Measurements from ENCODE around the gene RTEL1.
A peak's percentile ranks its signal among the peaks of the same experiment; 100 is the strongest.

Gene RTEL1

GRCh38 chr20:63696628-63697356, 38.7 kb downstream of the RTEL1 start, which contains the start of gene TNFRSF6B:
Gene TNFRSF6B, plus strand, starts transcription at chr20:63696652. Its CDS starts 116 bp downstream, at chr20:63696768.
- no peak; the same call in 1 of the 2 replicates for TF ChIP-seq POLR2A (IDR thresholded peaks at IDR 0.05; ENCODE audit: low read depth, low read length)
- DNase-seq (ENCODE audit: insufficient read length, low spot score) (no peak), FAIRE-seq (no peak)

- DNase-seq (ENCODE audit: insufficient read length, low spot score) (peak; percentile 38), FAIRE-seq (no peak)
- TF ChIP-seq POLR2A (IDR thresholded peaks at IDR 0.05; ENCODE audit: low read depth, low read length) = no peak
Observed at GRCh38 chr20:63697357-63697867, 39.3 kb downstream of the RTEL1 start.

- DNase-seq (ENCODE audit: insufficient read length, low spot score) = no peak
- FAIRE-seq = no peak
- TF ChIP-seq POLR2A (IDR thresholded peaks at IDR 0.05; ENCODE audit: low read depth, low read length) = no peak
Observed at GRCh38 chr20:63697868-63698545, 39.9 kb downstream of the RTEL1 start.

- no peak for FAIRE-seq
- no peak for TF ChIP-seq POLR2A (IDR thresholded peaks at IDR 0.05; ENCODE audit: low read depth, low read length)
- peak; percentile 96 for DNase-seq (ENCODE audit: insufficient read length, low spot score)
Observed at GRCh38 chr20:63698739-63699465, 40.8 kb downstream of the RTEL1 start.

GRCh38 chr20:63699466-63700198, 41.5 kb downstream of the RTEL1 start:
- FAIRE-seq = no peak
- DNase-seq (ENCODE audit: insufficient read length, low spot score) = peak; percentile 31
- TF ChIP-seq POLR2A (IDR thresholded peaks at IDR 0.05; ENCODE audit: low read depth, low read length) = no peak

GRCh38 chr20:63700199-63701050, 42.3 kb downstream of the RTEL1 start:
- no peak for TF ChIP-seq POLR2A (IDR thresholded peaks at IDR 0.05; ENCODE audit: low read depth, low read length)
- no peak for FAIRE-seq
- DNase-seq (ENCODE audit: insufficient read length, low spot score) = no peak

- FAIRE-seq = no peak
- TF ChIP-seq POLR2A (IDR thresholded peaks at IDR 0.05; ENCODE audit: low read depth, low read length) = no peak
- no peak for DNase-seq (ENCODE audit: insufficient read length, low spot score)
Observed at GRCh38 chr20:63701051-63701328, 42.9 kb downstream of the RTEL1 start.

GRCh38 chr20:63701329-63702035, 43.4 kb downstream of the RTEL1 start:
- DNase-seq (ENCODE audit: insufficient read length, low spot score) = peak; percentile 45
- FAIRE-seq = no peak
- TF ChIP-seq POLR2A (IDR thresholded peaks at IDR 0.05; ENCODE audit: low read depth, low read length) = 0 out of 2 replicates have a peak, but pooled peaks have one; percentile 33

GRCh38 chr20:63702036-63702665, 44.0 kb downstream of the RTEL1 start:
- FAIRE-seq = no peak
- no peak for TF ChIP-seq POLR2A (IDR thresholded peaks at IDR 0.05; ENCODE audit: low read depth, low read length)
- no peak for DNase-seq (ENCODE audit: insufficient read length, low spot score)

GRCh38 chr20:63702751-63703470, 44.8 kb downstream of the RTEL1 start:
- TF ChIP-seq POLR2A (IDR thresholded peaks at IDR 0.05; ENCODE audit: low read depth, low read length) = no peak
- DNase-seq (ENCODE audit: insufficient read length, low spot score) = no peak
- no peak for FAIRE-seq

GRCh38 chr20:63703471-63703975, 45.4 kb downstream of the RTEL1 start:
- TF ChIP-seq POLR2A (IDR thresholded peaks at IDR 0.05; ENCODE audit: low read depth, low read length) = no peak
- FAIRE-seq (no peak), DNase-seq (ENCODE audit: insufficient read length, low spot score) (no peak)
